Neural cell (in vitro differentiated cells): ENCODE measurements around the gene PRRG3. TPM values are rescaled to one million over a fixed set of nuclear protein-coding genes. Genes with fewer than 3 reads are reported as not detected.

ENCODE experiments used
- H2AFZ ChIP-seq: fragments of 200-600, 300-800 bp; sonication (generic), shearing (Covaris generic); 2 replicates; pipeline ENCODE4 v1.6.0; 2014; ENCODE audit warnings: low read depth, mild to moderate bottlenecking, antibody characterized with exemption, low read length, moderate library complexity
- H3F3A ChIP-seq: fragments of 200-600 bp; shearing (Covaris generic); 2 replicates; pipeline ENCODE4 v1.6.1; 2016; ENCODE audit warnings: mild to moderate bottlenecking, moderate library complexity, mixed read lengths, antibody characterized with exemption, low read length; ENCODE audit not compliant: insufficient read depth, poor library complexity, severe bottlenecking
- H3K27ac ChIP-seq: fragments of 200-600, 300-800 bp; sonication (generic), shearing (Covaris generic); 2 replicates; pipeline ENCODE4 v1.5.1; 2014; ENCODE audit warnings: mild to moderate bottlenecking, low read length, moderate library complexity
- H3K27me3 ChIP-seq: fragments of 300-800, 200-600 bp; sonication (generic), shearing (Covaris generic); 2 replicates; pipeline ENCODE4 v1.6.0; 2014; ENCODE audit warnings: mild to moderate bottlenecking, low read depth, low read length, moderate library complexity; ENCODE audit not compliant: insufficient read depth
- H3K36me3 ChIP-seq: fragments of 300-800, 200-600 bp; sonication (generic), shearing (Covaris generic); 2 replicates; pipeline ENCODE4 v1.5.1; 2014; ENCODE audit warnings: mild to moderate bottlenecking, antibody characterized with exemption, low read length, moderate library complexity; ENCODE audit not compliant: insufficient read depth
- H3K4me2 ChIP-seq: fragments of 300-800, 200-600 bp; sonication (generic), shearing (Covaris generic); 2 replicates; pipeline ENCODE4 v1.6.0; 2014; ENCODE audit warnings: mild to moderate bottlenecking, low read length
- H3K4me3 ChIP-seq: fragments of 300-800, 200-600 bp; sonication (generic), shearing (Covaris generic); 2 replicates; pipeline ENCODE4 v1.5.1; 2014; ENCODE audit warnings: mild to moderate bottlenecking, low read length, moderate library complexity
- H3K79me2 ChIP-seq: fragments of 200-600 bp; shearing (Covaris generic); replicated peaks from 2 replicates; pipeline ENCODE4 v1.6.0; 2014; ENCODE audit warnings: mild to moderate bottlenecking, low read length, moderate library complexity; ENCODE audit not compliant: insufficient read depth
- H3K9ac ChIP-seq: fragments of 300-800, 200-600 bp; sonication (generic), shearing (Covaris generic); 2 replicates; pipeline ENCODE4 v1.6.1; 2016; ENCODE audit warnings: mild to moderate bottlenecking, low read length, mixed read lengths
- H3K9me2 ChIP-seq: fragments of 200-600 bp; shearing (Covaris generic); 2 replicates; pipeline ENCODE4 v1.6.1; 2016; ENCODE audit warnings: mild to moderate bottlenecking, low read length, mixed read lengths; ENCODE audit not compliant: insufficient read depth
- H3K9me3 ChIP-seq: fragments of 200-600, 300-800 bp; sonication (generic), shearing (Covaris generic); 2 replicates; pipeline ENCODE4 v1.6.1; 2016; ENCODE audit warnings: mild to moderate bottlenecking, mixed run types, low read length, moderate library complexity, mixed read lengths
- H4K20me1 ChIP-seq: fragments of 200-600 bp; shearing (Covaris generic); 2 replicates; pipeline ENCODE4 v1.6.1; 2016; ENCODE audit warnings: mild to moderate bottlenecking, mixed run types; ENCODE audit not compliant: insufficient read depth
- EP300 ChIP-seq: fragments of 450-650 bp; conservative IDR thresholded peaks from 2 replicates; pipeline ENCODE4 v1.6.1; 2014; ENCODE audit warnings: antibody characterized with exemption, mild to moderate bottlenecking, moderate library complexity; ENCODE audit not compliant: poor library complexity, severe bottlenecking
- EZH2 ChIP-seq: fragments of 200-600, 300-800 bp; shearing (Covaris generic), sonication (generic); IDR thresholded peaks from 2 replicates; pipeline ENCODE4 v1.6.1; 2014; ENCODE audit warnings: antibody characterized with exemption, low read length, borderline replicate concordance, mild to moderate bottlenecking; ENCODE audit not compliant: insufficient read depth, poor library complexity, severe bottlenecking
- MXI1 ChIP-seq: fragments of 450-650 bp; conservative IDR thresholded peaks from 2 replicates; pipeline ENCODE4 v1.6.1; 2014; ENCODE audit warnings: antibody characterized with exemption, mild to moderate bottlenecking; ENCODE audit not compliant: poor library complexity, severe bottlenecking
- POLR2AphosphoS5 ChIP-seq: IDR thresholded peaks from 2 replicates; pipeline ENCODE4 v1.6.1; 2012
- RAD21 ChIP-seq: fragments of 450-650 bp; conservative IDR thresholded peaks from 2 replicates; pipeline ENCODE4 v1.6.1; 2014; ENCODE audit warnings: antibody characterized with exemption, mild to moderate bottlenecking, moderate library complexity
- SMC3 ChIP-seq: fragments of 450-650 bp; conservative IDR thresholded peaks from 2 replicates; pipeline ENCODE4 v1.6.1; 2014; ENCODE audit warnings: antibody characterized with exemption, mild to moderate bottlenecking, moderate library complexity; ENCODE audit not compliant: poor library complexity
- TAF1 ChIP-seq: IDR thresholded peaks from 2 replicates; pipeline ENCODE4 v1.6.1; 2012; ENCODE audit warnings: low read depth
- polyA plus RNA-seq: library from polyadenylated mRNA; depleted of rRNA; stranded (reverse); fragments of >200 nt; gene quantifications from 2 replicates; pipeline ENCODE4 v1.2.3, GENCODE V29; 2014
- TF ChIP-seq, protein P1 (sequence below): IDR thresholded peaks from 2 replicates; pipeline ENCODE4 v1.6.1; 2012; ENCODE audit warnings: borderline replicate concordance
- TF ChIP-seq, protein P2 (sequence below): fragments of 450-650 bp; IDR thresholded peaks from 2 replicates; pipeline ENCODE4 v1.5.1; 2014; ENCODE audit warnings: antibody characterized with exemption, mild to moderate bottlenecking, moderate library complexity; ENCODE audit not compliant: poor library complexity, severe bottlenecking

The PRRG3 gene
- polyA plus RNA-seq, 1 donor from 2014 or later, result not detected

DNA sequence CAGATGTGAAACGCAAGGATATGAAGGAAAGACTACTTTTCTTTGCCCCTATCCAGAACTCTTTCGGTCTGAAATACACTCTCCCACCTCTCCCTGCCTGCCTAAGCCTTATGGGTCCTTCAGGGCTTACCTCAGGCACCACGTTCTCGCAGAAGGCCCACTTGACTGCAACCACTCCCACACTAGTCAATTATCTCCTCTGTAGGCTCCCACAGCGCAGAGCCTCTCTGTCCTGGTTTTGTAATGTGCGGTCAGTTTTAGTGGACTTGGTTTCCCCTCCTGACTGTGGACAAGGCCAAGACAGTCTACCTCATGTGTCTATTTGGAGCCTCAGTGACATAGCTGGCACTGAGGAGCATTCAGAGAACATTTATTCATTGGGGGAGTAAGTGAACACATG lies 50.4 kb downstream of the PRRG3 start:
- Histone ChIP-seq H3K9ac (no peak overlapping the region), H3F3A (no peaks in the 10 kb centered on the region), H2AFZ (no peak overlapping the region), H3K27ac (no peak overlapping the region), H3K36me3 (no peaks in the 10 kb centered on the region), H3K4me2 (no peak overlapping the region), H3K79me2 (no peaks in the 10 kb centered on the region), H3K27me3 (no peaks in the 10 kb centered on the region), H3K4me3 (no peak overlapping the region), H4K20me1 (no peaks in the 10 kb centered on the region), H3K9me3 (no peaks in the 10 kb centered on the region), H3K9me2 (no peaks in the 10 kb centered on the region)
- TF ChIP-seq EP300, result no peak
- no peak for TF ChIP-seq EZH2
- no peak for TF ChIP-seq MXI1
- TF ChIP-seq, protein P1, sequence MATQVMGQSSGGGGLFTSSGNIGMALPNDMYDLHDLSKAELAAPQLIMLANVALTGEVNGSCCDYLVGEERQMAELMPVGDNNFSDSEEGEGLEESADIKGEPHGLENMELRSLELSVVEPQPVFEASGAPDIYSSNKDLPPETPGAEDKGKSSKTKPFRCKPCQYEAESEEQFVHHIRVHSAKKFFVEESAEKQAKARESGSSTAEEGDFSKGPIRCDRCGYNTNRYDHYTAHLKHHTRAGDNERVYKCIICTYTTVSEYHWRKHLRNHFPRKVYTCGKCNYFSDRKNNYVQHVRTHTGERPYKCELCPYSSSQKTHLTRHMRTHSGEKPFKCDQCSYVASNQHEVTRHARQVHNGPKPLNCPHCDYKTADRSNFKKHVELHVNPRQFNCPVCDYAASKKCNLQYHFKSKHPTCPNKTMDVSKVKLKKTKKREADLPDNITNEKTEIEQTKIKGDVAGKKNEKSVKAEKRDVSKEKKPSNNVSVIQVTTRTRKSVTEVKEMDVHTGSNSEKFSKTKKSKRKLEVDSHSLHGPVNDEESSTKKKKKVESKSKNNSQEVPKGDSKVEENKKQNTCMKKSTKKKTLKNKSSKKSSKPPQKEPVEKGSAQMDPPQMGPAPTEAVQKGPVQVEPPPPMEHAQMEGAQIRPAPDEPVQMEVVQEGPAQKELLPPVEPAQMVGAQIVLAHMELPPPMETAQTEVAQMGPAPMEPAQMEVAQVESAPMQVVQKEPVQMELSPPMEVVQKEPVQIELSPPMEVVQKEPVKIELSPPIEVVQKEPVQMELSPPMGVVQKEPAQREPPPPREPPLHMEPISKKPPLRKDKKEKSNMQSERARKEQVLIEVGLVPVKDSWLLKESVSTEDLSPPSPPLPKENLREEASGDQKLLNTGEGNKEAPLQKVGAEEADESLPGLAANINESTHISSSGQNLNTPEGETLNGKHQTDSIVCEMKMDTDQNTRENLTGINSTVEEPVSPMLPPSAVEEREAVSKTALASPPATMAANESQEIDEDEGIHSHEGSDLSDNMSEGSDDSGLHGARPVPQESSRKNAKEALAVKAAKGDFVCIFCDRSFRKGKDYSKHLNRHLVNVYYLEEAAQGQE, result no peak
- TF ChIP-seq SMC3, result no peak
- no peak for TF ChIP-seq RAD21
- no peak for TF ChIP-seq POLR2AphosphoS5
- no peak for TF ChIP-seq TAF1
- TF ChIP-seq, protein P2, sequence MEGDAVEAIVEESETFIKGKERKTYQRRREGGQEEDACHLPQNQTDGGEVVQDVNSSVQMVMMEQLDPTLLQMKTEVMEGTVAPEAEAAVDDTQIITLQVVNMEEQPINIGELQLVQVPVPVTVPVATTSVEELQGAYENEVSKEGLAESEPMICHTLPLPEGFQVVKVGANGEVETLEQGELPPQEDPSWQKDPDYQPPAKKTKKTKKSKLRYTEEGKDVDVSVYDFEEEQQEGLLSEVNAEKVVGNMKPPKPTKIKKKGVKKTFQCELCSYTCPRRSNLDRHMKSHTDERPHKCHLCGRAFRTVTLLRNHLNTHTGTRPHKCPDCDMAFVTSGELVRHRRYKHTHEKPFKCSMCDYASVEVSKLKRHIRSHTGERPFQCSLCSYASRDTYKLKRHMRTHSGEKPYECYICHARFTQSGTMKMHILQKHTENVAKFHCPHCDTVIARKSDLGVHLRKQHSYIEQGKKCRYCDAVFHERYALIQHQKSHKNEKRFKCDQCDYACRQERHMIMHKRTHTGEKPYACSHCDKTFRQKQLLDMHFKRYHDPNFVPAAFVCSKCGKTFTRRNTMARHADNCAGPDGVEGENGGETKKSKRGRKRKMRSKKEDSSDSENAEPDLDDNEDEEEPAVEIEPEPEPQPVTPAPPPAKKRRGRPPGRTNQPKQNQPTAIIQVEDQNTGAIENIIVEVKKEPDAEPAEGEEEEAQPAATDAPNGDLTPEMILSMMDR, result no peak

DNA sequence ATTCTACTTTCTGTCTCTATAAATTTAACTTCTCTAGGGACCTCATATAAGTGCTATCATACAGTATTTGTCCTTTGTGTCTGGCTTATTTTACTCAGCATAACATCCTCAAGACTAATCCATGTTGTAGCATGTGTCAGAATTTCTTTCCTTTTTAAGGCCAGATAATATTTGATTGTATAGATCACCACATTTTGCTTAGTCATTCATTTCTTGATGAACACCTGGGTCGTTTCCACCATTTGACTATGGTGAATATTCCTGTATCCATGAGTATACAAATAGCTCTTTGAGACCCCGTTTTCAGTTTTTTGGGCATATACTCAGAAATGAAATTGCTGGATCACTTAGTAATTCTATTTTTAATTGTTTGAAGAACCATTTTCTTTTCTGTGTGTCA lies 51.2 kb downstream of the PRRG3 start:
- Histone ChIP-seq H3K27ac (no peak overlapping the region), H3K9me2 (no peaks in the 10 kb centered on the region), H3K36me3 (no peaks in the 10 kb centered on the region), H4K20me1 (no peaks in the 10 kb centered on the region), H3K4me2 (no peak overlapping the region), H3F3A (no peaks in the 10 kb centered on the region), H3K9me3 (no peaks in the 10 kb centered on the region), H3K27me3 (no peaks in the 10 kb centered on the region), H3K4me3 (no peak overlapping the region), H3K9ac (no peak overlapping the region), H2AFZ (no peak overlapping the region), H3K79me2 (no peaks in the 10 kb centered on the region)
- TF ChIP-seq EP300 (no peak), RAD21 (no peak)

GRCh38 chrX:151750511-151750910 lies 55.3 kb downstream of the PRRG3 start:
- Histone ChIP-seq H3K27ac (no peak overlapping the region), H4K20me1 (no peaks in the 10 kb centered on the region), H3K9me2 (no peaks in the 10 kb centered on the region), H2AFZ (no peak overlapping the region), H3K4me3 (no peak overlapping the region), H3K79me2 (no peaks in the 10 kb centered on the region), H3F3A (no peaks in the 10 kb centered on the region), H3K9ac (no peak overlapping the region), H3K9me3 (no peaks in the 10 kb centered on the region), H3K36me3 (no peaks in the 10 kb centered on the region), H3K4me2 (no peak overlapping the region), H3K27me3 (no peaks in the 10 kb centered on the region)
- TF ChIP-seq EZH2, result no peak
- no peak for TF ChIP-seq RAD21
- TF ChIP-seq POLR2AphosphoS5, result no peak
- TF ChIP-seq, protein P2, result no peak
- no peak for TF ChIP-seq TAF1
- TF ChIP-seq, protein P1, result no peak
